ENCODE data around the gene ARHGDIG. TPM values are rescaled to one million over a fixed set of nuclear protein-coding genes. Genes with fewer than 3 reads are reported as not detected.

Gene ARHGDIG
- total and polyA plus RNA-seq, 9 of the 15 experiments (the other 6 are each of a cell fraction or from before 2014, with no cell fraction given): 0.36 to 2.5 (median 0.64) TPM; not detected in 2

GRCh38 chr16:239948-240277 is 40.5 kb upstream of the ARHGDIG start (continued):
- TF ChIP-seq MNT (conservative IDR thresholded peaks at IDR 0.05): 0 out of 4 replicates have a peak, but pooled peaks of 1 of the 2 experiments have one; percentile 16
- no peak for TF ChIP-seq ZNF57 (CRISPR knock-in tag; IDR thresholded peaks at IDR 0.05)
- no peak for TF ChIP-seq ASH1L (IDR thresholded peaks at IDR 0.05; ENCODE audit: borderline replicate concordance, low read depth, partially characterized antibody)
- no peak for TF ChIP-seq ZNF668 (CRISPR knock-in tag; IDR thresholded peaks at IDR 0.05)
- TF ChIP-seq NCOA1 (IDR thresholded peaks at IDR 0.05; ENCODE audit: low read depth): no peak
- no peak for TF ChIP-seq ZNF232 (CRISPR knock-in tag; IDR thresholded peaks at IDR 0.05)
- TF ChIP-seq PHB2 (IDR thresholded peaks at IDR 0.05; ENCODE audit: low read depth): no peak
- no peak for TF ChIP-seq NCOA2 (IDR thresholded peaks at IDR 0.05; ENCODE audit: partially characterized antibody in 2 of 2)
- no peak for TF ChIP-seq NCOA4 (IDR thresholded peaks at IDR 0.05; ENCODE audit: partially characterized antibody)
- TF ChIP-seq SRSF7 (optimal IDR thresholded peaks at IDR 0.05; ENCODE audit: low read depth, low read length): no peak
- TF ChIP-seq ZNF77 (CRISPR knock-in tag; IDR thresholded peaks at IDR 0.05): no peak
- no peak for TF ChIP-seq HBP1 (CRISPR knock-in tag; IDR thresholded peaks at IDR 0.05)
- TF ChIP-seq MXD1 (CRISPR knock-in tag; IDR thresholded peaks at IDR 0.05; ENCODE audit: borderline replicate concordance, poor library complexity, severe bottlenecking): no peak
- no peak for TF ChIP-seq ZEB2 (IDR thresholded peaks at IDR 0.05)
- no peak for TF ChIP-seq POLR3G (IDR thresholded peaks at IDR 0.05; ENCODE audit: extremely low read depth, insufficient read length, insufficient replicate concordance)
- TF ChIP-seq FOXK1 (CRISPR knock-in tag; IDR thresholded peaks at IDR 0.05; ENCODE audit: borderline replicate concordance): no peak
